DOHH2 (cell line): ENCODE measurements around the gene SSUH2.

ENCODE experiments used
- H3F3A ChIP-seq: fragments of 200-600 bp; sonication (generic), shearing (Covaris generic); 2 replicates; pipeline ENCODE4 v1.6.0; 2016; ENCODE audit warnings: antibody characterized with exemption, mild to moderate bottlenecking; ENCODE audit not compliant: control insufficient read depth, insufficient read depth
- H3K27ac ChIP-seq: fragments of 200-600 bp; sonication (generic); 2 replicates; pipeline ENCODE4 v1.5.1; 2014; ENCODE audit warnings: low read depth, mild to moderate bottlenecking, low read length, moderate library complexity
- H3K27me3 ChIP-seq: fragments of 200-600 bp; sonication (generic); 2 replicates; pipeline ENCODE4 v1.6.1; 2014; ENCODE audit warnings: mild to moderate bottlenecking, low read length, mixed read lengths; ENCODE audit not compliant: control insufficient read depth
- H3K36me3 ChIP-seq: fragments of 200-600 bp; sonication (generic); 2 replicates; pipeline ENCODE4 v1.6.1; 2014; ENCODE audit warnings: mild to moderate bottlenecking, low read length, moderate library complexity, mixed read lengths; ENCODE audit not compliant: control insufficient read depth
- H3K4me1 ChIP-seq: fragments of 200-600 bp; sonication (generic); 2 replicates; pipeline ENCODE4 v1.6.1; 2014; ENCODE audit warnings: mild to moderate bottlenecking, low read length, mixed read lengths; ENCODE audit not compliant: control insufficient read depth
- H3K4me2 ChIP-seq: fragments of 200-600 bp; sonication (generic); 2 replicates; pipeline ENCODE4 v1.6.0; 2014; ENCODE audit warnings: mild to moderate bottlenecking, low read length, moderate library complexity
- H3K4me3 ChIP-seq: fragments of 200-600 bp; sonication (generic); 2 replicates; pipeline ENCODE4 v1.5.1; 2014; ENCODE audit warnings: mild to moderate bottlenecking, low read length, mixed read lengths
- H3K79me2 ChIP-seq: fragments of 200-600 bp; sonication (generic); 2 replicates; pipeline ENCODE4 v1.6.1; 2014; ENCODE audit warnings: mild to moderate bottlenecking, low read length, mixed read lengths; ENCODE audit not compliant: control insufficient read depth
- H3K9me2 ChIP-seq: fragments of 200-600 bp; sonication (generic); replicated peaks from 2 replicates; pipeline ENCODE4 v1.6.1; 2014; ENCODE audit warnings: mild to moderate bottlenecking, low read length, mixed read lengths; ENCODE audit not compliant: control insufficient read depth
- H3K9me3 ChIP-seq: fragments of 200-600 bp; sonication (generic); 2 replicates; pipeline ENCODE4 v1.6.1; 2014; ENCODE audit warnings: antibody characterized with exemption, low read length, mixed read lengths; ENCODE audit not compliant: control insufficient read depth, insufficient read depth
- H4K20me1 ChIP-seq: fragments of 200-600 bp; sonication (generic); 2 replicates; pipeline ENCODE4 v1.6.0; 2014; ENCODE audit warnings: low read depth, mild to moderate bottlenecking, antibody characterized with exemption, low read length, moderate library complexity; ENCODE audit not compliant: control insufficient read depth, insufficient read depth
- EZH2phosphoT487 ChIP-seq: fragments of 200-600 bp; sonication (generic); IDR thresholded peaks from 2 replicates; pipeline ENCODE4 v1.6.1; 2017; ENCODE audit warnings: borderline replicate concordance, mild to moderate bottlenecking, antibody characterized with exemption, low read length, moderate library complexity, mixed read lengths
- TF ChIP-seq, protein P1 (sequence below): fragments of 200-600 bp; sonication (generic); IDR thresholded peaks from one replicate; pipeline ENCODE4 v1.5.1; 2014; ENCODE audit warnings: antibody characterized with exemption, mild to moderate bottlenecking, low read depth, low read length; ENCODE audit not compliant: poor library complexity, severe bottlenecking

Gene SSUH2

GRCh38 chr3:8619548-8619947, 25.1 kb downstream of the SSUH2 start:
- no peak overlapping the region for H3K4me3 ChIP-seq
- H3K27ac ChIP-seq = no peak overlapping the region
- H3K9me2 ChIP-seq = no peaks in the 10 kb centered on the region
- peaks cover 11% of the 10 kb centered on the region for H3K4me1 ChIP-seq
- H3K9me3 ChIP-seq = no peaks in the 10 kb centered on the region
- H3F3A ChIP-seq = no peaks in the 10 kb centered on the region
- TF ChIP-seq EZH2phosphoT487 = no peak
- TF ChIP-seq, protein P1, sequence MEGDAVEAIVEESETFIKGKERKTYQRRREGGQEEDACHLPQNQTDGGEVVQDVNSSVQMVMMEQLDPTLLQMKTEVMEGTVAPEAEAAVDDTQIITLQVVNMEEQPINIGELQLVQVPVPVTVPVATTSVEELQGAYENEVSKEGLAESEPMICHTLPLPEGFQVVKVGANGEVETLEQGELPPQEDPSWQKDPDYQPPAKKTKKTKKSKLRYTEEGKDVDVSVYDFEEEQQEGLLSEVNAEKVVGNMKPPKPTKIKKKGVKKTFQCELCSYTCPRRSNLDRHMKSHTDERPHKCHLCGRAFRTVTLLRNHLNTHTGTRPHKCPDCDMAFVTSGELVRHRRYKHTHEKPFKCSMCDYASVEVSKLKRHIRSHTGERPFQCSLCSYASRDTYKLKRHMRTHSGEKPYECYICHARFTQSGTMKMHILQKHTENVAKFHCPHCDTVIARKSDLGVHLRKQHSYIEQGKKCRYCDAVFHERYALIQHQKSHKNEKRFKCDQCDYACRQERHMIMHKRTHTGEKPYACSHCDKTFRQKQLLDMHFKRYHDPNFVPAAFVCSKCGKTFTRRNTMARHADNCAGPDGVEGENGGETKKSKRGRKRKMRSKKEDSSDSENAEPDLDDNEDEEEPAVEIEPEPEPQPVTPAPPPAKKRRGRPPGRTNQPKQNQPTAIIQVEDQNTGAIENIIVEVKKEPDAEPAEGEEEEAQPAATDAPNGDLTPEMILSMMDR = no peak
- no peaks in the 10 kb centered on the region for H3K36me3 ChIP-seq
- no peaks in the 10 kb centered on the region for H3K27me3 ChIP-seq
- no peaks in the 10 kb centered on the region for H4K20me1 ChIP-seq
- no peaks in the 10 kb centered on the region for H3K79me2 ChIP-seq
- H3K4me2 ChIP-seq = no peak overlapping the region

GRCh38 chr3:8618950-8619349, 25.6 kb downstream of the SSUH2 start:
- Histone ChIP-seq H3K36me3 (no peaks in the 10 kb centered on the region), H3K27ac (no peak overlapping the region), H3K79me2 (no peaks in the 10 kb centered on the region), H3K9me3 (no peaks in the 10 kb centered on the region), H3K4me1 (peaks cover 11% of the 10 kb centered on the region), H3K9me2 (no peaks in the 10 kb centered on the region), H3F3A (no peaks in the 10 kb centered on the region), H4K20me1 (no peaks in the 10 kb centered on the region), H3K27me3 (no peaks in the 10 kb centered on the region), H3K4me3 (no peak overlapping the region), H3K4me2 (no peak overlapping the region)
- TF ChIP-seq, protein P1 = no peak
- TF ChIP-seq EZH2phosphoT487 = no peak

GRCh38 chr3:8617921-8618320, 26.7 kb downstream of the SSUH2 start:
- no peak overlapping the region for H3K27ac ChIP-seq

More at GRCh38 chr3:8617921-8618320, 26.7 kb downstream of the SSUH2 start:
- Histone ChIP-seq H3K9me3 (no peaks in the 10 kb centered on the region), H3K79me2 (no peaks in the 10 kb centered on the region), H3F3A (no peaks in the 10 kb centered on the region), H3K4me1 (peaks cover 4% of the 10 kb centered on the region), H3K36me3 (no peaks in the 10 kb centered on the region), H3K9me2 (no peaks in the 10 kb centered on the region), H3K27me3 (no peaks in the 10 kb centered on the region), H4K20me1 (no peaks in the 10 kb centered on the region), H3K4me3 (no peak overlapping the region), H3K4me2 (no peak overlapping the region)
- no peak for TF ChIP-seq EZH2phosphoT487
- TF ChIP-seq, protein P1 = no peak
